Neutrophil (primary cell): ENCODE results near the gene TTC9C.

Experiments
- H3K27ac ChIP-seq: fragments of 200-600 bp; sonication (generic); 2 replicates; pipeline ENCODE4 v1.5.1; 2016; ENCODE audit warnings: mild to moderate bottlenecking, moderate library complexity
- H3K27me3 ChIP-seq: fragments of 200-600 bp; sonication (generic); 2 replicates; pipeline ENCODE4 v1.6.0; 2016; ENCODE audit warnings: mild to moderate bottlenecking
- H3K36me3 ChIP-seq: fragments of 200-600 bp; sonication (generic); 2 replicates; pipeline ENCODE4 v1.5.1; 2017
- H3K4me1 ChIP-seq, 2 experiments: fragments of 200-600 bp in 1 of 2; sonication (generic) in 1 of 2; 1 replicate in 1 of 2; 2 replicates in 1 of 2; pipeline versions ENCODE4 v1.5.1 to v1.6.1; 2013 to 2016; ENCODE audit warnings: low read depth in 1 of 2, low read length in 1 of 2, mild to moderate bottlenecking in 1 of 2, moderate library complexity in 1 of 2; ENCODE audit not compliant: control insufficient read depth in 1 of 2, insufficient read depth in 1 of 2
- H3K4me3 ChIP-seq, 2 experiments: fragments of 200-600 bp in 1 of 2; sonication (generic) in 1 of 2; 1 replicate in 1 of 2; 2 replicates in 1 of 2; pipeline ENCODE4 v1.5.1; 2013 to 2016; ENCODE audit warnings: low read depth in 1 of 2, low read length in 1 of 2, mild to moderate bottlenecking in 1 of 2, moderate library complexity in 1 of 2
- H3K9me3 ChIP-seq: fragments of 200-600 bp; sonication (generic); 2 replicates; pipeline ENCODE4 v1.5.1; 2016
- TF ChIP-seq, protein P1 (sequence below): fragments of 200-600 bp; sonication (generic); IDR thresholded peaks from 2 replicates; pipeline ENCODE4 v1.5.1; 2016; ENCODE audit warnings: antibody characterized with exemption

Gene TTC9C

DNA sequence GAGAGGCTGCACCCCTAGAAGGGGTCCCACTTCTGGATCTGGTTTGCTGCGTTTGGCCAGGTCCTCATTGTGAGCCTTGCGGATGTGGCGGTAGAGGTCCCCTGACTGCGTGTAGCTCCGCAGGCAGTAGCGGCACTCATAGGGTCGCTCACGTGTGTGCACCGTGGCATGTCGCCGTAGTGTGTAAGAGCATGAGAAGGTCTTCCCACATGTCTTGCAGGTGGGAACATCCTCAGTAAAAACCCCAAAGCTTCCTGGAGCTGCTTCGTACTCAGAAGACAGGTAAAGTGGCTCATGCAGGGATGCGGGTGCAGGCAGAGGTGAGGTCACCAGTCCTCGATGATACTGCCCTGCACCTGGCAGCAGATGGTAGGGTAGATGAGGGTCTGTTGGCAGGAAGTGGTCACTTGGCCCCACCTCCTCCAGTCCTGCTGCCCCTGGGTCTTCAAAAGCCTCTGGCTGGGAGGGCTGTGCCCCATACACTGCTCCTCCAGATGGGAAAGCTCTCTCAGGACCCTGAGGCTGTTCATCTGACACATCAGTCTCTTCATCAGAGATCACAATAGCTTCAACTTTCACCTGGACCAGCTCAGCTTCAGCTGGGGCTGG is 24.0 kb downstream of the TTC9C start:
- TF ChIP-seq, protein P1, sequence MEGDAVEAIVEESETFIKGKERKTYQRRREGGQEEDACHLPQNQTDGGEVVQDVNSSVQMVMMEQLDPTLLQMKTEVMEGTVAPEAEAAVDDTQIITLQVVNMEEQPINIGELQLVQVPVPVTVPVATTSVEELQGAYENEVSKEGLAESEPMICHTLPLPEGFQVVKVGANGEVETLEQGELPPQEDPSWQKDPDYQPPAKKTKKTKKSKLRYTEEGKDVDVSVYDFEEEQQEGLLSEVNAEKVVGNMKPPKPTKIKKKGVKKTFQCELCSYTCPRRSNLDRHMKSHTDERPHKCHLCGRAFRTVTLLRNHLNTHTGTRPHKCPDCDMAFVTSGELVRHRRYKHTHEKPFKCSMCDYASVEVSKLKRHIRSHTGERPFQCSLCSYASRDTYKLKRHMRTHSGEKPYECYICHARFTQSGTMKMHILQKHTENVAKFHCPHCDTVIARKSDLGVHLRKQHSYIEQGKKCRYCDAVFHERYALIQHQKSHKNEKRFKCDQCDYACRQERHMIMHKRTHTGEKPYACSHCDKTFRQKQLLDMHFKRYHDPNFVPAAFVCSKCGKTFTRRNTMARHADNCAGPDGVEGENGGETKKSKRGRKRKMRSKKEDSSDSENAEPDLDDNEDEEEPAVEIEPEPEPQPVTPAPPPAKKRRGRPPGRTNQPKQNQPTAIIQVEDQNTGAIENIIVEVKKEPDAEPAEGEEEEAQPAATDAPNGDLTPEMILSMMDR: no peak
- H3K27ac ChIP-seq: peak overlapping the region; percentile 91
- no peaks in the 10 kb centered on the region for H3K27me3 ChIP-seq
- no peaks in the 10 kb centered on the region for H3K9me3 ChIP-seq
- H3K4me1 ChIP-seq: peaks cover 14 to 18% of the 10 kb centered on the region in 2 experiments
- H3K4me3 ChIP-seq: no peak overlapping the region
- no peaks in the 10 kb centered on the region for H3K36me3 ChIP-seq

DNA sequence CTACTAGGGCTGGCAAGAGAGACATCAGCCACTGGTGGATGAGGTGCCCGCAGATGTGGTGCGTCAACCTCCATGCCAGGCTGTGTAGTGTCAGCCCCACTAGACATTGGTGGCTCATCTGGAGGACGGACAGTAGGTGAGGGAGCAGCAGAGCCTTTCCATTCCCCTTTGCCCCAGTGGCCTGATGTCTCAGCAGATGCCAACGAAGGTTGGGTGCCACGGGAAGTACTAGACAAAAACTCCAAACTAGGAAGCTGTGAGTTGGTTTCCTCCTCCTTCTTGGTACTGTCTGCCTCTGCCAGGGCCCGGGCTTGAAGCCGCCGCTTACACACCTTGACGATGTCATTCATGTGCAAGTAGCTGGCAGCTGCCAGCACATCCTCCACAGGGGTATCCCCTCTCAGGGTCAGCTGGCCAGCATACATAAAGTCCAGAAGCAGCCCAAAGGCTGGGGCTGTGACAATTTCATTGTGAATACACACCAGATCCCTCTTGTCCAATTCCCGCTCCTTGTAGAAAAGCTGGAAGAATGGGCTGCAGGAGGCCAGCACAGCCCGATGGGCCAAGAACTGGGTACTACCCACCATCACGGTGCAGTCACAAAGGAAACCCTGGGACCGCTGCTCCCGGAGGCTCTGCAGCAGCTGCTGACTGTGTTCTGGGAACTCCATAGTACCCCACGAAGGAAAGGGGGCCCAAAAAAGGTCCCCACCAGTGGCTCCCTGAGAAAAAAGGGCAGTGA is 24.9 kb downstream of the TTC9C start:
- Histone ChIP-seq H3K4me1 (peaks cover 14 to 18% of the 10 kb centered on the region in 2 experiments), H3K4me3 (peak overlapping the region; percentile 79 to 92)
- TF ChIP-seq, protein P1: no peak

DNA sequence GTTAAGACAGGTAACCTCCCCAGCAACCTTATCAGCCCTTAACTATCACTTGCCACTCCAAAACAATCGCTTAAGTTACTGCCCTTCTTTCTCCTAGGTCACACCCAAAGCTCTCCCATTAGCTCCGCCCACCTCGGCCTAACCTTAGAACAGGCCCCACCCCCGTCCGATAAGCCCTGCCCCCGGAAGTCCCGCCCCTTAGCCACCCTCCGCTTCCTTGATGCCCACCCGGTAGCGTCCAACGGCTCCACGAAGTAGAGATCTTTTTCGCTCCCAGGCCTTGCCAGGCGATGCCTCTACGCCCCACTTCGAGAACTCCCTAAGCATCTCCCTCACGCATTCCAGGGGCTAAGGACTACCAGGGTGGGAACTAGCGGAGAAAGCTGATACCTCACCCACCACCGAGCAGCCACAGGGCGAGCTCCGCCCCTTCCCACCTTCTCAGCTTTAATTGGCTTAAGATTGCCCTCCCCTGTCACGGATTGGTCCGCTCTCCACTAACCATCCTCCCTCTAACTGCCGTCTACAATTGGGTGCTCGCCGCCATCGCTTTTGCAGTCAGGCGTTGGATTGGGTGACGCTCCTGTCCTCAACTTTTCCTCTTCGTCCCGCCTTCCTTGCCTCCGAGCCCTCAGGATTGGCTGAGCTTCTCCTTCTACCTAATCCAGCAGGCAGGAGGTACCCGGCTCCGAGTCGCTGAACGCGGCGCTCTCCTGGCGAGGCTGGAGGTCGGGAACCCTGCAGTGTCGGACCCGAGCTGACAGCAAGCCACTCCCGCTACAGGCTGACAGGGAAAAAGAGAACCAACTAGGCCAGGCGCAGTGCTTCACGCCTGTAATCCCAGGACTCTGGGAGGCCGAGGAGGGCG is 25.7 kb downstream of the TTC9C start, which contains the start of gene ZBTB3:
ZBTB3 (minus strand) TSS at position 425 of the 868 bp plus-strand sequence. CDS start 496 bp downstream, outside the sequence.
- H3K27me3 ChIP-seq: no peaks in the 10 kb centered on the region
- peaks cover 14 to 18% of the 10 kb centered on the region in 2 experiments for H3K4me1 ChIP-seq
- no peaks in the 10 kb centered on the region for H3K9me3 ChIP-seq
- peak within 1 kb of the TSS; percentile 79 to 92 for H3K4me3 ChIP-seq
- TF ChIP-seq, protein P1: peak; percentile 81
- peak within 1 kb of the TSS; percentile 91 for H3K27ac ChIP-seq
- no peaks in the 10 kb centered on the region for H3K36me3 ChIP-seq

More for the DNA sequence above, 24.9 kb downstream of the TTC9C start:
- H3K36me3 ChIP-seq: no peaks in the 10 kb centered on the region
- H3K27ac ChIP-seq: peak overlapping the region; percentile 91
- no peaks in the 10 kb centered on the region for H3K27me3 ChIP-seq
- H3K9me3 ChIP-seq: no peaks in the 10 kb centered on the region

DNA sequence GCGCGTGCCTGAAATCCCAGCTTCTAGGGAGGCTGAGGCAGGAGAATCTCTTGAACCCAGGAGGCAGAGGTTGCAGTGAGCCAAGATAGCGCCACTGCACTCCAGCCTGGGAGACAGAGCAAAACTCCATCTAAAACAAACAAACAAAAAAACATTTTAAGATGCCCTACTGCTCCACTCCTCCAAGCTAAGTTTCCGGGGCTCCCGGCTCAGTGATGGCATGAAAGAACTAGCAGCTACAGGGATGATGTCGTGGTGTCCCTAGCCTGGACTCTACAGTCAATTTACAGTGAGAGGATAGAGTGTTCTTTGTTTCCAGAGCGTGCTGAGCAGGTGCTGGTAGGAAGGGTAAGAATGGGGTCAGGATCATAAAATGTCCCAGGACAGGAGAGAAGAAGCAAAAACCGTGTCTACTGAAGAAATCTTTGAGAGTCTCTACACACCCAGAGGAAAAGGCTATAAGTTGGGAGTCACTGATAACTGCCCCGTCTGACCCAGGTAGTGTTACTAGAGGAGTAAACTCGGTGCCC is 26.9 kb downstream of the TTC9C start:
- Histone ChIP-seq H3K27ac (no peak overlapping the region), H3K4me1 (peaks cover 14 to 18% of the 10 kb centered on the region in 2 experiments)

More for the DNA sequence above, 26.9 kb downstream of the TTC9C start:
- Histone ChIP-seq H3K9me3 (no peaks in the 10 kb centered on the region), H3K4me3 (peak overlapping the region in 1 of 2 experiments; percentile 92), H3K27me3 (no peaks in the 10 kb centered on the region), H3K36me3 (no peaks in the 10 kb centered on the region)
- TF ChIP-seq, protein P1: no peak
